Endodermal cell (in vitro differentiated cells): ENCODE data around the gene CCDC184. TPM values are rescaled to one million over a fixed set of nuclear protein-coding genes. Genes with fewer than 3 reads are reported as not detected.
"Not testable (repeated sequence)": the region's sequence is repeated elsewhere in the genome, so short reads cannot be mapped to it uniquely, and the experiment has no call there.

Experiments used
- DNase-seq: peaks from one replicate; pipeline ENCODE4 v3.0.0-alpha.2; 2017
- H3K27ac ChIP-seq: 2 replicates; pipeline ENCODE4 v1.5.1; 2013; ENCODE audit warnings: mild to moderate bottlenecking, low read depth, low read length, moderate library complexity
- H3K27me3 ChIP-seq: 2 replicates; pipeline ENCODE4 v1.6.1; 2013; ENCODE audit warnings: mild to moderate bottlenecking, low read length, moderate library complexity; ENCODE audit not compliant: insufficient read depth, control insufficient read depth, poor library complexity, severe bottlenecking
- H3K36me3 ChIP-seq: 2 replicates; pipeline ENCODE4 v1.7.0; 2013; ENCODE audit warnings: mild to moderate bottlenecking, low read length, moderate library complexity; ENCODE audit not compliant: control insufficient read depth, insufficient read depth
- H3K4me1 ChIP-seq: one replicate; pipeline ENCODE4 v1.7.0; 2013; ENCODE audit warnings: low read length; ENCODE audit not compliant: control insufficient read depth, insufficient read depth
- H3K4me3 ChIP-seq: 2 replicates; pipeline ENCODE4 v1.5.1; 2013; ENCODE audit warnings: mild to moderate bottlenecking, low read length, moderate library complexity
- H3K9ac ChIP-seq: 2 replicates; pipeline ENCODE4 v1.6.1; 2013; ENCODE audit warnings: mild to moderate bottlenecking, low read length, moderate library complexity; ENCODE audit not compliant: poor library complexity, severe bottlenecking; ENCODE audit errors: extremely low read depth
- H3K9me3 ChIP-seq: 2 replicates; pipeline ENCODE4 v1.6.1; 2013; ENCODE audit warnings: mild to moderate bottlenecking, low read length, moderate library complexity; ENCODE audit not compliant: control insufficient read depth
- H3K27ac Mint-ChIP-seq: 2 replicates; pipeline ENCODE4 v1.8.0; 2020; ENCODE audit warnings: mixed read lengths
- H3K27me3 Mint-ChIP-seq: 2 replicates; pipeline ENCODE4 v1.8.0; 2021; ENCODE audit warnings: mild to moderate bottlenecking, mixed read lengths; ENCODE audit not compliant: insufficient read depth
- H3K36me3 Mint-ChIP-seq: 2 replicates; pipeline ENCODE4 v1.8.0; 2020; ENCODE audit warnings: low read depth, mixed read lengths
- H3K4me1 Mint-ChIP-seq: 2 replicates; pipeline ENCODE4 v1.8.0; 2020; ENCODE audit warnings: mixed read lengths
- H3K4me3 Mint-ChIP-seq: 2 replicates; pipeline ENCODE4 v1.8.0; 2020; ENCODE audit warnings: mild to moderate bottlenecking, moderate library complexity, mixed read lengths
- H3K9me3 Mint-ChIP-seq: 2 replicates; pipeline ENCODE4 v1.8.0; 2020; ENCODE audit warnings: mild to moderate bottlenecking, mixed read lengths
- WGBS, 2 experiments: methylation state at CpG; one replicate each; pipeline versions ENCODE4 v1.1.5 to v1.1.7; 2013; ENCODE audit warnings: missing lambda C conversion rate in 2 of 2, mixed read lengths in 1 of 2; ENCODE audit not compliant: insufficient coverage in 1 of 2, insufficient read length in 1 of 2; 5-methylcytosine and 5-hydroxymethylcytosine counted together
- total RNA-seq, 2 donors: library from RNA; stranded (reverse); fragmentation: NEBNext Ultra II Directional in 1 of 2; extraction: Animal tissue kit (Norgen Biotek cat#: 25700) in 1 of 2; gene quantifications; 2 replicates in 1 of 2; 3 replicates in 1 of 2; pipeline ENCODE4 v1.2.1, GENCODE V29; 2021
- TF ChIP-seq, protein P1 (sequence below): fragments of 200-600 bp; sonication (generic); conservative IDR thresholded peaks from 2 replicates; pipeline ENCODE4 v1.5.0; 2021; ENCODE audit warnings: antibody characterized with exemption, mild to moderate bottlenecking

Gene CCDC184
- total RNA-seq, 2 donors from 2014 or later, result not detected

DNA sequence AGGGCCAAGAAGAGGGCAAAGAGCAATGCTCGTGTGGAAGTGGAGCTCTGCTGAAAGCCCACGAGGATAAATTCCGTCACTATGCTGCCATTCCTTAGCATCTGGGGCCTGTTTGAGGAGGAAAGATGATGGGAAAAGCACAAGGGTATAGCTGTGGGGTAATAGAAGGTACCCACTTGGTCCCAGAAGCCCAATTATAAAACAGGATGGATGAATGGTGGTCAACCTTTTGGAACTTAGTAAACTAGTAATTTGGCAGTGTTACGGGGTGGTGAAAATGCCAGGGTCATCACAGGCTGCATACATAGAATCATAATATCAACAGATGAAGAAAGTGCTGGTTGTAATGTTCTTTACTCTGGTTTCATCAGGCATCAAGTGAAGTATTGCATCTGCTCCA, 19.7 kb downstream of the CCDC184 start, which contains the start of gene OR10AD1:
Gene OR10AD1, minus strand, starts transcription at position 101 of the 400 bp plus-strand sequence. Its CDS starts 0 bp downstream, at position 101.
- no peak within 1 kb of the TSS for H3K4me3 ChIP-seq
- no peak within 1 kb of the TSS for H3K27ac Mint-ChIP-seq
- TF ChIP-seq, protein P1, sequence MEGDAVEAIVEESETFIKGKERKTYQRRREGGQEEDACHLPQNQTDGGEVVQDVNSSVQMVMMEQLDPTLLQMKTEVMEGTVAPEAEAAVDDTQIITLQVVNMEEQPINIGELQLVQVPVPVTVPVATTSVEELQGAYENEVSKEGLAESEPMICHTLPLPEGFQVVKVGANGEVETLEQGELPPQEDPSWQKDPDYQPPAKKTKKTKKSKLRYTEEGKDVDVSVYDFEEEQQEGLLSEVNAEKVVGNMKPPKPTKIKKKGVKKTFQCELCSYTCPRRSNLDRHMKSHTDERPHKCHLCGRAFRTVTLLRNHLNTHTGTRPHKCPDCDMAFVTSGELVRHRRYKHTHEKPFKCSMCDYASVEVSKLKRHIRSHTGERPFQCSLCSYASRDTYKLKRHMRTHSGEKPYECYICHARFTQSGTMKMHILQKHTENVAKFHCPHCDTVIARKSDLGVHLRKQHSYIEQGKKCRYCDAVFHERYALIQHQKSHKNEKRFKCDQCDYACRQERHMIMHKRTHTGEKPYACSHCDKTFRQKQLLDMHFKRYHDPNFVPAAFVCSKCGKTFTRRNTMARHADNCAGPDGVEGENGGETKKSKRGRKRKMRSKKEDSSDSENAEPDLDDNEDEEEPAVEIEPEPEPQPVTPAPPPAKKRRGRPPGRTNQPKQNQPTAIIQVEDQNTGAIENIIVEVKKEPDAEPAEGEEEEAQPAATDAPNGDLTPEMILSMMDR, result no peak
- H3K4me1 ChIP-seq, result no peaks in the 10 kb centered on the region
- H3K27ac ChIP-seq, result no peak within 1 kb of the TSS
- H3K9me3 ChIP-seq, result peaks cover 13% of the 10 kb centered on the region
- peaks cover 49% of the 10 kb centered on the region for H3K27me3 ChIP-seq
- WGBS, 2 experiments, result 74 to 85% methylated on average over 3 to 4 of the region's 4 CpGs
- H3K27me3 Mint-ChIP-seq, result peaks cover 93% of the 10 kb centered on the region
- H3K36me3 Mint-ChIP-seq, result peaks cover 3% of the 10 kb centered on the region
- no peaks in the 10 kb centered on the region for H3K36me3 ChIP-seq
- DNase-seq, result no peak
- H3K4me3 Mint-ChIP-seq, result no peak within 1 kb of the TSS
- peaks cover 39% of the 10 kb centered on the region for H3K9me3 Mint-ChIP-seq
- no peak within 1 kb of the TSS for H3K9ac ChIP-seq
- H3K4me1 Mint-ChIP-seq, result peaks cover 12% of the 10 kb centered on the region

DNA sequence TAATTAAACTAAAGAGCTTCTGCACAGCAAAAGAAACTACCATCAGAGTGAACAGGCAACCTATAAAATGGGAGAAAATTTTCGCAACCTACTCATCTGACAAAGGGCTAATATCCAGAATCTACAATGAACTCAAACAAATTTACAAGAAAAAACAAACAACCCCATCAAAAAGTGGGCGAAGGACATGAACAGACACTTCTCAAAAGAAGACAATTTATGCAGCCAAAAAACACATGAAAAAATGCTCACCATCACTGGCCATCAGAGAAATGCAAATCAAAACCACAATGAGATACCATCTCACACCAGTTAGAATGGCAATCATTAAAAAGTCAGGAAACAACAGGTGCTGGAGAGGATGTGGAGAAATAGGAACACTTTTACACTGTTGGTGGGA, 26.1 kb downstream of the CCDC184 start:
- H3K27me3 Mint-ChIP-seq, result peaks cover 74% of the 10 kb centered on the region
- H3K36me3 Mint-ChIP-seq, H3K9ac ChIP-seq, H3K27ac Mint-ChIP-seq, H3K4me3 Mint-ChIP-seq, DNase-seq, H3K27ac ChIP-seq, H3K36me3 ChIP-seq, H3K4me1 Mint-ChIP-seq, H3K4me3 ChIP-seq, H3K4me1 ChIP-seq: not testable (repeated sequence)
- 100% methylated on average over 1 of the region's 2 CpGs; no CpG with 5 or more reads in 1 of the 2 experiments for WGBS, 2 experiments
- H3K9me3 Mint-ChIP-seq, result peaks cover 34% of the 10 kb centered on the region
- Histone ChIP-seq H3K27me3 (peaks cover 44% of the 10 kb centered on the region), H3K9me3 (peaks cover 13% of the 10 kb centered on the region)

DNA sequence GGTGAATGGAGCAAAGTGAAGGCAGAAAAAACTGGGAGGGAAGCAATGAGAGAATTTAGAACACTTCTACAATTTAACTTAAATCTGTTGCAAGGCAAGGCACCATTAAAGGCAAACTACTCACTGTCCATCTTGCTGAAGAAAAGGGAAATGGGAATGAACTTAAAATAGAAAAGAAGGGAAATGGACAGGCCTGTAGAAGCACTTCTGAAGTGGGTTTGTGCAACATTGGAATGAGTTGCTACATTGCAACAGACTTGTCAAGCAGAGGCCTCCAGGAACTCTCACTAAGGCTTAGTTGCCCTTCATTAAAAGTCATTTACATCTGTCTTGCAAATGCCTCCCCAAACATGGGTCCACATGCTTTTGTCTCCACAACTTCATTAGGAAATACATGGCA, 33.3 kb downstream of the CCDC184 start:
- no peak overlapping the region for H3K27ac ChIP-seq
- Mint-ChIP-seq H3K27me3 (peaks cover 41% of the 10 kb centered on the region), H3K36me3 (no peaks in the 10 kb centered on the region), H3K27ac (no peak overlapping the region), H3K9me3 (no peaks in the 10 kb centered on the region), H3K4me1 (no peaks in the 10 kb centered on the region), H3K4me3 (no peak overlapping the region)
- H3K4me1 ChIP-seq, result no peaks in the 10 kb centered on the region
- no peaks in the 10 kb centered on the region for H3K36me3 ChIP-seq
- peaks cover 58% of the 10 kb centered on the region for H3K27me3 ChIP-seq
- no peaks in the 10 kb centered on the region for H3K9me3 ChIP-seq
- DNase-seq, result no peak
- no peak overlapping the region for H3K9ac ChIP-seq
- TF ChIP-seq, protein P1, result no peak
- no peak overlapping the region for H3K4me3 ChIP-seq

DNA sequence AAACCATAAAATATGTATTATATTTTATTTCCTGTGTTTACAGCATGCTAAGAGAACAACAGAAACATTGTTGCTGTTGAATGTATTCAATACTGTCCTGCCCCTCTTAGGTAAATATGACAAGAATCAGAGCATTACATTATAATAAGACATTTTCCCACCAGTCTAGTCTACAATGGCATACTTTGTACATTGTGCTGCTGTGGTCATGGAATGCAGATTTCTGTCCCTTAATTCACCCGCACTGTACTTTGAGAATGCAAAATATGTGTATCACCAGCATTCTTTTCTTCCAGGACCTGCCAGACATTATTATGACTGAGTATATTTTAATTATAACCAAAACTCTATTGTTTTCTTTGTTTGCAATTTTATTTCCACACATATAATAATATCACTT, 36.2 kb downstream of the CCDC184 start:
- H3K9me3 Mint-ChIP-seq, result peaks cover 2% of the 10 kb centered on the region
- WGBS, 2 experiments, result 100% methylated on average over 1 of the region's 1 CpG; no CpG with 5 or more reads in 1 of the 2 experiments
- Histone ChIP-seq H3K9ac (no peak overlapping the region), H3K27ac (no peak overlapping the region), H3K27me3 (peaks cover 31% of the 10 kb centered on the region), H3K4me1 (no peaks in the 10 kb centered on the region), H3K9me3 (no peaks in the 10 kb centered on the region), H3K36me3 (no peaks in the 10 kb centered on the region), H3K4me3 (no peak overlapping the region)
- no peak overlapping the region for H3K4me3 Mint-ChIP-seq
- TF ChIP-seq, protein P1, result no peak
- H3K36me3 Mint-ChIP-seq, result no peaks in the 10 kb centered on the region
- H3K27ac Mint-ChIP-seq, result no peak overlapping the region
- H3K4me1 Mint-ChIP-seq, result no peaks in the 10 kb centered on the region
- DNase-seq, result no peak
- peaks cover 31% of the 10 kb centered on the region for H3K27me3 Mint-ChIP-seq
